Cardiac fibroblast (primary cell): Measurements from ENCODE around the gene CSF1.

Experiments
- DNase-seq, 2 donors: peaks; one replicate each; pipeline versions ENCODE4 v3.0.0 to v3.0.0-alpha.2; 2010; ENCODE audit warnings: low read depth in 2 of 2
- H3K4me3 ChIP-seq, 2 donors: replicated peaks in 1 of 2; 1 replicate in 1 of 2; 2 replicates in 1 of 2; pipeline ENCODE4 v1.5.1; 2011; ENCODE audit warnings: low read depth in 2 of 2, low read length in 2 of 2, mild to moderate bottlenecking in 2 of 2, moderate library complexity in 1 of 2
- CTCF ChIP-seq: IDR thresholded peaks from one replicate; pipeline ENCODE4 v1.5.1; 2011; ENCODE audit warnings: low read depth, mild to moderate bottlenecking, low read length, inconsistent platforms

The CSF1 gene

GRCh38 chr1:109969146-109969829 lies 58.6 kb downstream of the CSF1 start:
- TF ChIP-seq CTCF = no peak
- DNase-seq = peak; percentile 51 to 69
- H3K4me3 ChIP-seq = no peak overlapping the region

GRCh38 chr1:109969907-109970306 lies 59.3 kb downstream of the CSF1 start:
- no peak for TF ChIP-seq CTCF
- H3K4me3 ChIP-seq = no peak overlapping the region
- DNase-seq = no peak

- H3K4me3 ChIP-seq = no peak overlapping the region
- DNase-seq = no peak
- TF ChIP-seq CTCF = no peak
Measured at GRCh38 chr1:109971559-109971958, 60.9 kb downstream of the CSF1 start.

- no peak for DNase-seq
- no peak for TF ChIP-seq CTCF
- H3K4me3 ChIP-seq = no peak overlapping the region
Measured at GRCh38 chr1:109974191-109974590, 63.5 kb downstream of the CSF1 start.

GRCh38 chr1:109975718-109976117 lies 65.1 kb downstream of the CSF1 start:
- H3K4me3 ChIP-seq = no peak overlapping the region
- no peak for TF ChIP-seq CTCF
- DNase-seq = peak; percentile 91 to 93

- TF ChIP-seq CTCF = no peak
- H3K4me3 ChIP-seq = no peak overlapping the region
- no peak for DNase-seq
Measured at GRCh38 chr1:109976762-109977161, 66.1 kb downstream of the CSF1 start.

- no peak overlapping the region for H3K4me3 ChIP-seq
- DNase-seq = no peak
- no peak for TF ChIP-seq CTCF
Measured at GRCh38 chr1:109977225-109977624, 66.6 kb downstream of the CSF1 start.
